ENCODE results near the gene FGD3.

FGD3 gene

GRCh38 chr9:92954886-92955285 lies 7.6 kb downstream of the FGD3 start:
- no peak for DNase-seq

- no peak for DNase-seq
Measured at GRCh38 chr9:92960561-92961290, 13.4 kb downstream of the FGD3 start.

- no peak for DNase-seq
Measured at GRCh38 chr9:92961627-92962302, 14.4 kb downstream of the FGD3 start.

GRCh38 chr9:92962303-92962649 lies 15.0 kb downstream of the FGD3 start:
- DNase-seq, result no peak

GRCh38 chr9:92962846-92963245 lies 15.5 kb downstream of the FGD3 start:
- DNase-seq, result no peak

GRCh38 chr9:92963831-92964606 lies 16.7 kb downstream of the FGD3 start:
- DNase-seq, result no peak

GRCh38 chr9:92964607-92965060 lies 17.3 kb downstream of the FGD3 start:
- DNase-seq, result no peak

- DNase-seq, result no peak
Measured at GRCh38 chr9:92965061-92965758, 17.9 kb downstream of the FGD3 start.

- DNase-seq, result no peak
Measured at GRCh38 chr9:92965759-92966517, 18.6 kb downstream of the FGD3 start.

GRCh38 chr9:92966518-92966800 lies 19.1 kb downstream of the FGD3 start:
- DNase-seq, result no peak

- no peak for DNase-seq
Measured at GRCh38 chr9:92968081-92968480, 20.8 kb downstream of the FGD3 start.

- DNase-seq, result no peak
Measured at GRCh38 chr9:92969516-92970466, 22.5 kb downstream of the FGD3 start.

GRCh38 chr9:92970467-92970923 lies 23.2 kb downstream of the FGD3 start:
- no peak for DNase-seq

- DNase-seq, result no peak
Measured at GRCh38 chr9:92971121-92971520, 23.8 kb downstream of the FGD3 start.

GRCh38 chr9:92971776-92972175 lies 24.5 kb downstream of the FGD3 start:
- no peak for DNase-seq

- DNase-seq, result no peak
Measured at GRCh38 chr9:92973700-92974099, 26.4 kb downstream of the FGD3 start.

- no peak for DNase-seq
Measured at GRCh38 chr9:92974161-92974661, 26.9 kb downstream of the FGD3 start.

- DNase-seq, result no peak
Measured at GRCh38 chr9:92974761-92975755, 27.7 kb downstream of the FGD3 start.

GRCh38 chr9:92976431-92976830 lies 29.1 kb downstream of the FGD3 start:
- DNase-seq, result no peak

GRCh38 chr9:92977279-92977678 lies 30.0 kb downstream of the FGD3 start:
- no peak for DNase-seq
